ENCODE data around the gene GLRB. TPM values are rescaled to one million over a fixed set of nuclear protein-coding genes. Genes with fewer than 3 reads are reported as not detected.
A peak's percentile ranks its signal among the peaks of the same experiment; 100 is the strongest.

Gene GLRB
- total RNA-seq, 3 donors from 2014 or later = 10.7 to 19.0 (median 11.8) TPM

DNA sequence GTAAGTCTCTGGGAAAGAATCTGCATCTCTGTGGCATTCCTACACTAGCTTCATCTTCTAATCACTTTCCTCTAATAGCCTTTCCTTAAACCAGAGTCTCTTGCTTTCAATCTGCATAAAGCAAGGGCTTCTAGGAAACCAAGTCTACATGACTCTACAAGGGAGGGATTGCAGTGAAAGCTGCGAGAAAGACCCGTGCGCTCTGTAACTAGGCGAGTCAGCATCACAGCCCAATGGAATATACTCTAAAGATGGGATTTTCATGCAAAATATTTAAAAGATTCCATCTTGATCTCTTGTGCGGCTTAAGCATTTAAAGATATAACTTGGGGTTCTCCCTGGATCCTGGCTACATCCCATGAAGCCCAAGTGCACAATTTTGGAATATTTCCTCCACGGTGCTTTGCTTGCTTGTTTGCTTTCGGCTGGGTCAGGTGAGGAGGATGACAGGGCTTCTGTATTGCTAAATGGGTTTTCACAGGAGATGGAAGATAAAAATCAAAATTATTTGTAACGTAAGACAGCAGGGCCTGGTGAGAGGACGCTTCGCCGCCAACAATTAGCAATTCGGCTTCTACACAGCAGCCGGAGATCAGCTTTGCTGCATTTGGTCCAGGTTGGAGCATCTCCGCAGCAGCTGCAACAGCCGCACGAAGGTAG lies 143.9 kb downstream of the GLRB start:
- DNase-seq (ENCODE audit: low spot score in 2 of 2) = no peak

DNA sequence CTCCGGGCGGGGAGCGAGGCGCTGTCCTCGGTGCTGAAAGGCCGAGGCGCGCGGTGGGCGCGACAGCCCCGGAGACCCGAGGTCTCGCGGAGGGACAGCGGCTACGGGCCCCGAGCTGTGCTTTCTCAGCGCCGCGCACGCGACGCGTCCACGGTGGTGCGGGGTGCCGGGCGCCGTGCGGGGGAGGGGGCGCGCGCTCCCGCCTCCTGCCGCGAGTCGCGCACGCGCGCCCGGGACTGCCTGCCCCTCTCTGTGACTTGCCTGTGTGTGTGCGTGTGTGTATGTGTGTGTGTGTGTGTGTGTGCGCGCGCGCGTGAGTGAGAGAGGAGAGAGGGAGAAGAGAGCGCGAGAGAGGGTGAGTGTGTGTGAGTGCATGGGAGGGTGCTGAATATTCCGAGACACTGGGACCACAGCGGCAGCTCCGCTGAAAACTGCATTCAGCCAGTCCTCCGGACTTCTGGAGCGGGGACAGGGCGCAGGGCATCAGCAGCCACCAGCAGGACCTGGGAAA lies 144.5 kb downstream of the GLRB start, which contains the start of gene GRIA2:
TSS of gene GRIA2 (plus strand) at position 358 of the 511 bp plus-strand sequence. CDS start 315 bp downstream, outside the sequence.
- intact Hi-C loops (cut with DNase I; ENCODE audit: low total_unique reads) = loop anchor here (10.0 kb wide), 1 partner anchor 754 kb away; no protein-coding TSS in a partner anchor
- H3K9me3 ChIP-seq = no peaks in the 10 kb centered on the region
- no peak within 1 kb of the TSS for H3K27ac ChIP-seq
- H3K4me1 ChIP-seq = peaks cover 4 to 5% of the 10 kb centered on the region in 2 donors
- no peaks in the 10 kb centered on the region for H3K36me3 ChIP-seq
- H3K27me3 ChIP-seq = peaks cover 0 to 20% of the 10 kb centered on the region in 2 donors
- peak within 1 kb of the TSS; percentile 1 to 71 (median 51) for H3K4me3 ChIP-seq
- DNase-seq (ENCODE audit: low spot score in 2 of 2) = peak in 1 of 2 donors; percentile 70
- TF ChIP-seq POLR2AphosphoS5 (IDR thresholded peaks at IDR 0.05) = no peak
- no peak for TF ChIP-seq POLR2A (IDR thresholded peaks at IDR 0.05)
- TF ChIP-seq, protein P1, sequence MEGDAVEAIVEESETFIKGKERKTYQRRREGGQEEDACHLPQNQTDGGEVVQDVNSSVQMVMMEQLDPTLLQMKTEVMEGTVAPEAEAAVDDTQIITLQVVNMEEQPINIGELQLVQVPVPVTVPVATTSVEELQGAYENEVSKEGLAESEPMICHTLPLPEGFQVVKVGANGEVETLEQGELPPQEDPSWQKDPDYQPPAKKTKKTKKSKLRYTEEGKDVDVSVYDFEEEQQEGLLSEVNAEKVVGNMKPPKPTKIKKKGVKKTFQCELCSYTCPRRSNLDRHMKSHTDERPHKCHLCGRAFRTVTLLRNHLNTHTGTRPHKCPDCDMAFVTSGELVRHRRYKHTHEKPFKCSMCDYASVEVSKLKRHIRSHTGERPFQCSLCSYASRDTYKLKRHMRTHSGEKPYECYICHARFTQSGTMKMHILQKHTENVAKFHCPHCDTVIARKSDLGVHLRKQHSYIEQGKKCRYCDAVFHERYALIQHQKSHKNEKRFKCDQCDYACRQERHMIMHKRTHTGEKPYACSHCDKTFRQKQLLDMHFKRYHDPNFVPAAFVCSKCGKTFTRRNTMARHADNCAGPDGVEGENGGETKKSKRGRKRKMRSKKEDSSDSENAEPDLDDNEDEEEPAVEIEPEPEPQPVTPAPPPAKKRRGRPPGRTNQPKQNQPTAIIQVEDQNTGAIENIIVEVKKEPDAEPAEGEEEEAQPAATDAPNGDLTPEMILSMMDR (IDR thresholded peaks at IDR 0.05) = no peak

More for the DNA sequence above, 143.9 kb downstream of the GLRB start:
- TF ChIP-seq POLR2A (IDR thresholded peaks at IDR 0.05) (no peak), POLR2AphosphoS5 (IDR thresholded peaks at IDR 0.05) (no peak)
- TF ChIP-seq, protein P1 (IDR thresholded peaks at IDR 0.05) = no peak
- intact Hi-C loops (cut with DNase I; ENCODE audit: low total_unique reads) = loop anchor here (10.0 kb wide), 1 partner anchor 755 kb away; no protein-coding TSS in a partner anchor
- Histone ChIP-seq H3K9me3 (no peaks in the 10 kb centered on the region), H3K27me3 (peaks cover 0 to 20% of the 10 kb centered on the region in 2 donors), H3K36me3 (no peaks in the 10 kb centered on the region), H3K27ac (no peak overlapping the region), H3K4me3 (peak overlapping the region in 2 of 3 donors; percentile 48 to 65), H3K4me1 (peaks cover 4 to 5% of the 10 kb centered on the region in 2 donors)

DNA sequence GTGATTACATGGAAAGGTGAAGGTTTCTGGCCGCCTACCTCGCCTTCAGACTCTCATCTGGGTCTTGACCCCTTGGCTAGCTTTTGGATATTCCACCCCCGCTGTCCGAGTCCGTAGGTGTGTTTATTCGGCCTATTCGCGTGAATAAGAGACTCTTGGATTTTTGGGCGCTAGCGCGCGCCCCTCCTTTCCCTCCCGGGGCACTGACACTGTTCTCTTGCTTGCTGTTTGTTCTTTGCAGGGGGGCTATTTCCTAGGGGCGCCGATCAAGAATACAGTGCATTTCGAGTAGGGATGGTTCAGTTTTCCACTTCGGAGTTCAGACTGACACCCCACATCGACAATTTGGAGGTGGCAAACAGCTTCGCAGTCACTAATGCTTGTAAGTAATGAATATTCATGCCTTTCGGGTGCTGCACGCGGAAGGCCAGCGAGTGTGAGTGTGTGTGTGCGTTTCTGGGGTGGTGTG lies 145.5 kb downstream of the GLRB start:
- TF ChIP-seq POLR2A (IDR thresholded peaks at IDR 0.05) (no peak), POLR2AphosphoS5 (IDR thresholded peaks at IDR 0.05) (no peak)
- TF ChIP-seq, protein P1 (IDR thresholded peaks at IDR 0.05) = no peak
- H3K4me3 ChIP-seq = peak overlapping the region in 2 of 3 donors; percentile 51 to 71
- peaks cover 0 to 20% of the 10 kb centered on the region in 2 donors for H3K27me3 ChIP-seq
- no peak overlapping the region for H3K27ac ChIP-seq
- DNase-seq (ENCODE audit: low spot score in 2 of 2) = no peak
- no peaks in the 10 kb centered on the region for H3K9me3 ChIP-seq
- no peaks in the 10 kb centered on the region for H3K36me3 ChIP-seq
- H3K4me1 ChIP-seq = peaks cover 4 to 5% of the 10 kb centered on the region in 2 donors
- intact Hi-C loops (cut with DNase I; ENCODE audit: low total_unique reads) = loop anchor here (10.0 kb wide), 1 partner anchor 753 kb away; no protein-coding TSS in a partner anchor

Other genes with a start within 250 kb of the GLRB start
- gene PDGFC, start 104.4 kb upstream of the GLRB start, total RNA-seq = 10 to 100 TPM; 32.4 to 59.7 (median 54.4) TPM
- gene GRIA2, start 144.6 kb downstream of the GLRB start, total RNA-seq = 1 to 10 TPM in 2 of 3 donors, not detected in 1; 2.3 to 4.8 TPM

Data from breast epithelium (tissue), 4 donors.